ENCODE measurements around the gene PGAM5.
A peak's percentile ranks its signal among the peaks of the same experiment; 100 is the strongest.

The PGAM5 gene

DNA sequence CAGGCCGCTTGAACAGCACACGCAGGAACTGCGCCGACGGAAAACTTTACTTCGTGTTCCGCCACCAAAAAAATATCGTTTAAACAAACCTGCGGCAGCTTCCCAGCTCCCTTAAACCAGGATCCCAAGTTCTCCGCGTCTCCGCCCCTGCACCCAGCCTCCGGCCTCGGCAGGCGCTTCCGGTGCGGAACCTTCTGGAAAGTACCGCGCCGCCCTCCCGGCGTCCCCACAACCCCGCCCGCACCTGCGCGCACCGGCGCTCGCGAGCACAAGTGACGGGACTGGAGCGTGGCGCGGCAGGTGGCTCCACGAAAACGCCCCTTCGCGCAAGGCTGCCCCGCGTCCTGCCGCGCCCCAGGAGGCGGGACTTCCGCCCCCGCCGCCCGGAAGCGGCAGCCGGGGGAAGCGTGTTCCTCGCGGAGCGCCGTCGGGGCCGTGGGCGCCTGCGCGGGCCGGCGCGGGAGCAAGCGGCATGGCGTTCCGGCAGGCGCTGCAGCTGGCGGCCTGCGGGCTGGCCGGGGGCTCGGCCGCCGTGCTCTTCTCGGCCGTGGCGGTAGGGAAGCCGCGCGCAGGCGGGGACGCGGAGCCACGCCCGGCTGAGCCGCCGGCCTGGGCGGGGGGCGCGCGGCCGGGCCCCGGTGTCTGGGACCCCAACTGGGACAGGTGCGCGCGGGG lies at the start of gene PGAM5:
TSS of gene PGAM5 (plus strand) at position 438 of the 675 bp plus-strand sequence. CDS start at position 473, 35 bp downstream.
- peak; percentile 75 for DNase-seq

GRCh38 chr12:132660996-132661395 lies 49.6 kb upstream of the PGAM5 start:
- no peak for DNase-seq

GRCh38 chr12:132661972-132662371 lies 48.7 kb upstream of the PGAM5 start:
- DNase-seq: no peak

DNA sequence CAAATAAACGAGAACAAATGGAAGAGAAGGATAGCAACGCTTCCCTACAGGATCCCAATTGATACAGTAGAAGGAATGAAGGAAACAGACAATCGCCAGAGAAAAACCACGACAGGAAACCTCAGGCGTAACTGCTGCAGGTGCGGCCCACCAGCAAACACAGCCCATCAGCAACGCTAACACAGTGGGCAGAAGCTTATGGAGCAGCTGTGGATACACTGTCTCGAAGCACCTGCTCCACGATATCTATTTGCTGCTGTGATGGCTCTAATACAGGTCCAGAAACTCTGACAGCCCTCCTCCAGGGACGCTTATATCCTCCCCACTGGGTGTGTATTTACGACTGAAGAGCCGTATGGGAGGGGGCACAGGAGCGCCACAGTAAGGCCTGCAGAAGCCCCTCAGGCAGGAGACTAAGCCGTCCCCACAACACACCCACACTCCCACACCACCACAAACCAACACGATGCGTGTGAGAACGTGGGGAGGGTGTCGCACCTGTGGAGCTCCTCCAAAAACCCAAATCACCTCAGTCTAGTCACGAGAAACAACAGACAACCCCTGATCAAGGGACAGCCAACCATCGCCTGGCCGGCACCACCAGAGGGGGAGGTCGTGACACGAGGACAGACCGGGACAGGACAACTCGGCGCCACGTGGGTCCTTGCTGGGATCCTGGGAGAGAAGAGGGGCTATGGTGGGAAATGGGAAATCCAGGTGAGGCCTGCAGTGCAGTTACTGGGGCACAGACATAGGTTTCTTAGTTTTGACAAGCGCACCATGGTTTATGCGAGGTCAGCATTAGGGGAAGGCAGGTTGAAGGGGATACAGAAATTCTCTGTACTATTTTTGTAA lies 47.5 kb upstream of the PGAM5 start:
- DNase-seq: no peak

DNA sequence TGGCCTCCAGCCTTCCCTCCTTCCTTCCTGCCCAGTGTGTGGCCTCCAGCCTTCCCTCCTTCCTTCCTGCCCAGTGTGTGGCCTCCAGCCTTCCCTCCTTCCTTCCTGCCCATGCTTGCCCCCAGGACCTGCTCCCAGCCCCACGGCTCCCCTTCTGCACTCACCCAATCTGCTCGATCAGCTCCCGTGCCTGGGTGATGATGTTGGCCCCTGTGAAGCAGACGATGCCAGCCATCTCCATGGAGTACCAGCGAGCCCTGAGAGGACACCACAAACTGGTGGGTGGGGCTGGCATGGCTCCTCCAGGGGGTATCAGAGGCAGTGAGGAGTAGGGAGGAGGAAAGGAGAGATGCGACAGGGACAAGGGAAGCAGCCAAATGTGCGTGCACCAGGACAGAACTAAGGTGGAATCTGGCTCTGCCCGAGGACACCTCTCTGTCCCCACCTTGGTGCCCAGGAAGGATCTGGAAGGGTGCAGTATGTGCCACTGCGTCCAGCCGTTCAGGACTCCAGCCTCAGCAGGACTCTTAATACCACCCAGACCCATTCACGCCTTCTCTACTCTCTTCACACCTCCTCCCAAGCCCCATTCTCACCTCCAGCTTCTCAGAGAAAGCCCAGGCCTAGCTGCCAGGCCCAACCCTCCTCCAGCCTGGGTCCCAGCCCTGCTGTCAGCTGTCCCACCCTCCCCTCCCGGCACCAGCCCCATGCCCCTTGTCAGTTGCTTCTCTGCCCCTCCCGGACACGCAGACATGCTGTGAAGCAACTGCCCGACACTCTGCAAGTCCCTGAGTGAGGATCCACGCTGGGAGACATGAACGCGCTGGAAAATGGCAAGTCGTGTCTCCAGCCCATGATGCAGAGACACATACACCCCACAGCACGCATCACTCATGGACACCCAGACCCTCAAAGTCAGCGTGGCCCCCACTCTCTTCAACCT lies 46.2 kb upstream of the PGAM5 start:
- DNase-seq: no peak

GRCh38 chr12:132665149-132665491 lies 45.5 kb upstream of the PGAM5 start:
- DNase-seq: no peak

GRCh38 chr12:132665794-132666193 lies 44.8 kb upstream of the PGAM5 start:
- DNase-seq: no peak

DNA sequence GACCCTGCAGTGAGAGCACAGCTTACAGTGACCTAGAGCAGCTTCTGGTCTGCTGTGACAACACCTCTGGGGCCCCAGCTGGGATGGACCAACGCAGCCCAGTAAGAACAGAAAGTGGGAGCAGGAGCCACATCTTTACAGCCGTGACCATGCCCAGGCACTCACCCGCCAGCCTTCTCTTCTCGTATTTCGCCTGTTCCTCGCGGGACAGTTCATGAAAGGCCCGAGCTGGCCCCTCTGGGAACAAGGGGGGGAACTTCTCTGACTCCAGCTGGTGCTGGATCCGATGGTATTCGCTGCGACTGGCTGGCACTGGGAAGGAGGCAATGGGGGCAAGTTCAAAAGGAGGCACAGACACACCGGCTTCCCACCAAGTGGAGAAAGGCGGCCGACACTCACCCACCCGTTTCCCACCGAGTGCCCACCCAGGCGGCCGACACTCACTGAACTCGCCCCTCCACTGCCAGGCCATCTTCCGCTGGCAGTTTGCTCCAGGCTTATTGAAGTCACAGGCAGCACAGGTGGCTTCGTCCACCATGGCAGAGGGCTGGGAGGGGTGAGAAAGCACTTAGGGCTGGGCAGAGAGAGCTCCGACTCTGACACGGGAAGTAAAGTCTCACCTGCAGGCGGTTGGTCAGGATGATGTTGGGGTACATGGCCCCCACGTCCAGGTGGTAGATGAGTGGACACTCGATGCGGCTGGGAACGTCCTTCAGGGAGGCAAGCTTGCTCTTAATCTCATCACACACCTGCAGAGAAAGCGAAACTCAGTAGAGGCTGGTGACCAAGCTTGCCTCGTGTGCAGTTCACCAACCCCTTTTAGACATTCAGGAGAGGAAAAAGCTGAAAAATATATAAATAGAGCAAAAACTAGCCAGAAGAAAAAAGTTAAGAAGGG lies 42.2 kb upstream of the PGAM5 start:
- DNase-seq: no peak

GRCh38 chr12:132669166-132669879 lies 41.3 kb upstream of the PGAM5 start:
- DNase-seq: no peak

GRCh38 chr12:132672116-132672515 lies 38.5 kb upstream of the PGAM5 start:
- no peak for DNase-seq

GRCh38 chr12:132672678-132673077 lies 38.0 kb upstream of the PGAM5 start:
- DNase-seq: no peak

- no peak for DNase-seq
Measured at GRCh38 chr12:132673288-132674179, 37.1 kb upstream of the PGAM5 start.

GRCh38 chr12:132674561-132674960 lies 36.1 kb upstream of the PGAM5 start:
- DNase-seq: no peak

GRCh38 chr12:132675757-132676432 lies 34.7 kb upstream of the PGAM5 start:
- DNase-seq: no peak

GRCh38 chr12:132677492-132677891 lies 33.1 kb upstream of the PGAM5 start:
- no peak for DNase-seq

DNA sequence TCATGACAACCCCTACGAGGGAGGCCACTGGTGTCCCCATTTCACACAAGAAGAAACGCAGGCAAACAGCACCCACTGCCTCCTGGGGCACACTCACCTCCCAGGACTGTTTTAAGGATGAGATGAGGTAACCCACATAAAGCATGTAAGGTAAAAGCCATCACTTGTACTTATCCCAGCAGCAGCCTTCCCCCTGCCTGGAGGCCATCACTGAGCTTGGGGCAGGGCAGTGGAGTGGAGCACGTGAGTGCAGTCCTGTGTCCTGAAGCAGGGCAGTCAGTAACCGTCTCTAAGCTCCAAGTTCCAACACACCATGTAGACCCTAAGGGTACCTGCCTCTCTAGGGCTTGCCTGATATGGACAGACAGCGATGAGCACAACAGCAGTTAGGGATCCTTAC lies 25.2 kb upstream of the PGAM5 start:
- DNase-seq: no peak

GRCh38 chr12:132686825-132687210 lies 23.8 kb upstream of the PGAM5 start:
- no peak for DNase-seq

GRCh38 chr12:132687211-132688164 lies 23.2 kb upstream of the PGAM5 start, which contains the start of the genes POLE and PXMP2:
TSS of gene POLE (minus strand) at chr12:132687342. CDS start at chr12:132687315, 27 bp downstream.
TSS of gene PXMP2 (plus strand) at chr12:132687587. CDS start at chr12:132687671, 84 bp downstream.
- DNase-seq: peak; percentile 81

Data from NK-92 treated with Interleukin-12 subunit alpha and Interleukin-12 subunit beta, amount 100 ng/mL, for 24 hours (cell line).